Muscle layer of colon (tissue), 2 donors: ENCODE data around the gene EIF2B2.

ENCODE experiments used
- H3K27ac ChIP-seq: one replicate; pipeline ENCODE4 v1.7.0; 2013; ENCODE audit warnings: low read depth, mild to moderate bottlenecking, low read length, moderate library complexity
- H3K27me3 ChIP-seq, 2 donors: one replicate each; pipeline ENCODE4 v1.7.0; 2013; ENCODE audit warnings: low read length in 2 of 2, mild to moderate bottlenecking in 2 of 2; ENCODE audit not compliant: insufficient read depth in 2 of 2, control insufficient read depth in 1 of 2
- H3K36me3 ChIP-seq: one replicate; pipeline ENCODE4 v1.7.0; 2013; ENCODE audit warnings: mild to moderate bottlenecking, low read length; ENCODE audit not compliant: insufficient read depth
- H3K4me1 ChIP-seq: one replicate; pipeline ENCODE4 v1.7.0; 2013; ENCODE audit warnings: mild to moderate bottlenecking, low read length; ENCODE audit not compliant: insufficient read depth
- H3K4me3 ChIP-seq, 2 donors: one replicate each; pipeline ENCODE4 v1.7.0; 2013; ENCODE audit warnings: low read length in 2 of 2, low read depth in 1 of 2, mild to moderate bottlenecking in 1 of 2, moderate library complexity in 1 of 2
- H3K9ac ChIP-seq: one replicate; pipeline ENCODE4 v1.7.0; 2013; ENCODE audit warnings: low read length
- H3K9me3 ChIP-seq: one replicate; pipeline ENCODE4 v1.7.0; 2013; ENCODE audit warnings: mild to moderate bottlenecking, low read length
- donor health status: abdominal sarcoma.
- donor health status: Adenocarcinoma of cecum.

Gene EIF2B2

DNA sequence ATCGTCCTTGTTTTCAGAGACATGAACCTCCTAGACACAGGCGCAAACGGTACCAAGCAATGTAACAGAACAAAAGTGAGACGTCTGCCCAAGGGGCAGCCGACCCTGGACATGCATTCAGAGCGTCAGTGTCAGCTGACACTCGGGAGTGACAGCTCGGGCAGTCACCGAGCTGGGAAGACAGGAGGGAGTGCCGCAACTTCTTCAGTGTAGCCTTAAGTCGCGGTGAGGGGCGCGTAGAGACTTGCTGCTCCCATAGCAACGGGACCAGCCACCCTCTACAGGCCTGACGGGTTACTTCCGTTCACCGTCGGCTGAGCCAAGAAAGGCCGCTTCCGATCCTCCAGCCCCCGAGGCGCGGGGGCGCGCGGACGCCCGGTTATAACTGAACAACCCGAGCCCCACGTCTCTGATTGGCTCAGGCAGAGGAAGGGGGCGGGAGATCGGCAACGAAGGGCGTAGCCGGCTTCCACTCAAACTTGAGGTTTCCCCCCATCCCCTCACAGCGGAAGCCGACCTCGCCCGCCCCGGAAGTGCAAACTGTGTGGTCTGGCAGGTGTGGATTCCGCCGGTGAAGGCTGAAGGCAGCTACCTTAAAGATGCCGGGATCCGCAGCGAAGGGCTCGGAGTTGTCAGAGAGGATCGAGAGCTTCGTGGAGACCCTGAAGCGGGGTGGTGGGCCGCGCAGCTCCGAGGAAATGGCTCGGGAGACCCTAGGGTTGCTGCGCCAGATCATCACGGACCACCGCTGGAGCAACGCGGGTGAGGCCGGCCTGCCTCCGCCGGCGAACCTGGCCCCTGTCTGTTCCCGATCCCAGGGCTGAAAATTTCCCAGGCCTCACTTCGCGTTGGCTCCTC is at the start of gene EIF2B2:
Gene EIF2B2 (plus strand): TSS at position 530 of the 858 bp plus-strand sequence. CDS start 70 bp downstream, at position 600.
- Histone ChIP-seq H3K9ac (peak within 1 kb of the TSS; percentile 87), H3K27me3 (no peaks in the 10 kb centered on the region), H3K9me3 (no peaks in the 10 kb centered on the region), H3K36me3 (peaks cover 23% of the 10 kb centered on the region), H3K27ac (peak within 1 kb of the TSS; percentile 78), H3K4me3 (peak within 1 kb of the TSS; percentile 79 to 98), H3K4me1 (peaks cover 10% of the 10 kb centered on the region)

- Histone ChIP-seq H3K9ac (no peak overlapping the region), H3K4me3 (no peak overlapping the region), H3K36me3 (no peaks in the 10 kb centered on the region), H3K27me3 (peaks cover 0 to 39% of the 10 kb centered on the region in 2 donors), H3K27ac (no peak overlapping the region), H3K4me1 (peaks cover 5% of the 10 kb centered on the region), H3K9me3 (no peaks in the 10 kb centered on the region)
These were observed 49.0 kb upstream of the EIF2B2 start for GRCh38 chr14:74953686-74954085.

GRCh38 chr14:74954232-74954946 is 48.3 kb upstream of the EIF2B2 start:
- peaks cover 5% of the 10 kb centered on the region for H3K4me1 ChIP-seq
- H3K4me3 ChIP-seq, result peak overlapping the region in 1 of 2 donors; percentile 55
- no peaks in the 10 kb centered on the region for H3K9me3 ChIP-seq
- H3K36me3 ChIP-seq, result no peaks in the 10 kb centered on the region
- no peak overlapping the region for H3K27ac ChIP-seq
- no peak overlapping the region for H3K9ac ChIP-seq
- peaks cover 0 to 36% of the 10 kb centered on the region in 2 donors for H3K27me3 ChIP-seq

DNA sequence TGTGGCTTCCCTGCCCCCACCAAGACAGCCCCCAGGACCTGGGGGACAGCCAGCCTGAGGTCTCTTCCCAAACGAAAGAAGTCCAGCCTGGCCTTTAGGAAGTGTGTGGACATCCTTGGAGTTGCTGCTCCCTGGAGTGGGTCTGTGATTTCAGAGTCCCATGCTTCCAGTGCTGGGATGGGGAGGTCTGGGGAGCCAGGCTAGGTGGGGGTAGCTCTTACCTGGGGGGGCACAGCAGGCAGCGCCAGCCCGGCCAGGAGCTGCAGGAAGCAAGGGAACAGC is 47.8 kb upstream of the EIF2B2 start:
- Histone ChIP-seq H3K36me3 (no peaks in the 10 kb centered on the region), H3K27ac (no peak overlapping the region), H3K9me3 (no peaks in the 10 kb centered on the region), H3K27me3 (peaks cover 0 to 31% of the 10 kb centered on the region in 2 donors), H3K4me3 (peak overlapping the region; percentile 41 to 55), H3K4me1 (peaks cover 5% of the 10 kb centered on the region), H3K9ac (no peak overlapping the region)

- H3K4me1 ChIP-seq, result peaks cover 5% of the 10 kb centered on the region
- no peaks in the 10 kb centered on the region for H3K9me3 ChIP-seq
- H3K27ac ChIP-seq, result no peak within 1 kb of the TSS
- H3K27me3 ChIP-seq, result peaks cover 0 to 25% of the 10 kb centered on the region in 2 donors
- no peak within 1 kb of the TSS for H3K9ac ChIP-seq
- H3K4me3 ChIP-seq, result peak within 1 kb of the TSS; percentile 41 to 55
- H3K36me3 ChIP-seq, result no peaks in the 10 kb centered on the region
These were observed 47.3 kb upstream of the EIF2B2 start, which contains the start of gene PGF for GRCh38 chr14:74955229-74956026. PGF (minus strand) TSS chr14:74955597; CDS start chr14:74955242, 355 bp downstream.

- no peaks in the 10 kb centered on the region for H3K9me3 ChIP-seq
- peaks cover 5% of the 10 kb centered on the region for H3K4me1 ChIP-seq
- H3K9ac ChIP-seq, result no peak overlapping the region
- H3K4me3 ChIP-seq, result peak overlapping the region in 1 of 2 donors; percentile 55
- H3K27me3 ChIP-seq, result peaks cover 0 to 21% of the 10 kb centered on the region in 2 donors
- no peak overlapping the region for H3K27ac ChIP-seq
- H3K36me3 ChIP-seq, result no peaks in the 10 kb centered on the region
These were observed 46.8 kb upstream of the EIF2B2 start for GRCh38 chr14:74956027-74956279.

DNA sequence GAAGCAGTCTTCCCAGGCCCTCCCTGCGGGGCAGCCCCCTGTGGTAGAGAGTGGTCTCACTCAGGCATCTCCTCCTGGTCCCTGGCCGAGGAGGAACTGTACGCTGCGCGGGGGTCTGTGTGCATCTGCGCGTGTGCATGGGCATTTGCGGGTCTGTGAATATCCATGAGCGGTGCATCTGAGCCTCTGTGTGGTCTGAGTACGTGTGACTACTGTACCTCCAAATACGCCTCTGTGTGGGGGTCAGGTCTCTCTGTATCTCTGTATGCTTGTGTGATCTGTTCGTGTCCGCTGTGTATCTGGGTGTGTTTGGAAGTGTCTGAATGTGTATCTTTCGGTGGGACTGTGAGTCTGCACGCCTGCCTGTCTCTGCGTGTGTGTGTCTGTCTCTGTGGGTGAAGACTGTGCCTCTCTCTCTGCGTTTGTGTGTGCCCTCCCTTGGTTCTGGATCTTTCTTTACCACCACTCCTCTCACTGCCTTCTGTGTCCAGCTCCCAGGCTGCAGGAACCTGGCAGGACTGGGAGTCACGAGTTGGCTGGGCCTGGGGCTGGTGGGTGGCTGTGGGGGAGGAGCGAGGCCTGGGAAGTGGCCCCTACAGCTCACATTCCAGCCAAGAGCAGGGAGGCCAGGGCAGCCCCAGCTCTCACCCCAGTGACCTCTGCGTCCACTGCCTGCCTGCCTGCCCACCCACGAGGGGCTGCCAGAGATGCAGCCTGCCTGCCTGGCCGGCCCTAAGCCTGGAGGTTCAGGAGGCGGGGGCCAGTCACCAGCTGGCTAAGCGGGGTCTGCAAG is 46.2 kb upstream of the EIF2B2 start:
- Histone ChIP-seq H3K9me3 (no peaks in the 10 kb centered on the region), H3K4me3 (no peak overlapping the region), H3K27ac (no peak overlapping the region), H3K36me3 (no peaks in the 10 kb centered on the region), H3K4me1 (peaks cover 5% of the 10 kb centered on the region), H3K9ac (no peak overlapping the region), H3K27me3 (peaks cover 0 to 20% of the 10 kb centered on the region in 2 donors)

DNA sequence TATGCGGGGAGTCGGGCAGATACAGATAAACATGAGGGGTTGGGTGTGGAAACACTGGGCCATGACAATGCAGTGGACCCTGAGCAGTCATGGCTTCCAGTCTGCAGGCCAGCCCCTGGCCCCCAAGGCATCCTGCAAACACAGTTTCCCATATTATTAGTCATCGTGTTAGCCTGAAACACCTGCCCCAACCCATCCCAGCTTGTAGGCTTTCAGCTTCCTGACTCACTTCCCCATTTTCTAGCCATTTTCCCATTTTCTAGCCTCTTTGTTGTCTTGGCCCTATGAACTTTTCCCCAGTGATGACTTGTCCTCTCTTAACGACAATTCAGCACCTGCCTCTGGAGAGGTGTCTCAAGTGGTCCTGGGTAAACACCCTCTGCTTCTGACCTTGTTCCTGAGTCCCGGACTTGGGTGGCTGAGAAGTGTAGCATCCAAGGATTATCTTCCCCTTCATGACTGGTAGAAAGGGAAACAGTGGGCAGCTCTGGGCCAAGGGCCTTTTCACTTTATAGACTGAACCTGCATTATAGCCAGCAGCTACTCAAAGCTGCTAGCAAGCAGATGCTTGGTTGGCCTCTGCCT is 43.0 kb upstream of the EIF2B2 start:
- H3K9ac ChIP-seq, result no peak overlapping the region
- no peaks in the 10 kb centered on the region for H3K27me3 ChIP-seq
- no peaks in the 10 kb centered on the region for H3K9me3 ChIP-seq
- no peaks in the 10 kb centered on the region for H3K36me3 ChIP-seq
- H3K27ac ChIP-seq, result no peak overlapping the region
- peaks cover 5% of the 10 kb centered on the region for H3K4me1 ChIP-seq
- H3K4me3 ChIP-seq, result no peak overlapping the region

- Histone ChIP-seq H3K4me1 (no peaks in the 10 kb centered on the region), H3K27ac (no peak overlapping the region), H3K36me3 (no peaks in the 10 kb centered on the region), H3K4me3 (no peak overlapping the region), H3K9me3 (no peaks in the 10 kb centered on the region), H3K27me3 (no peaks in the 10 kb centered on the region), H3K9ac (no peak overlapping the region)
These were observed 42.0 kb upstream of the EIF2B2 start for GRCh38 chr14:74960736-74961135.

- Histone ChIP-seq H3K36me3 (no peaks in the 10 kb centered on the region), H3K4me3 (no peak overlapping the region), H3K9me3 (no peaks in the 10 kb centered on the region), H3K9ac (no peak overlapping the region), H3K27ac (no peak overlapping the region), H3K27me3 (no peaks in the 10 kb centered on the region), H3K4me1 (no peaks in the 10 kb centered on the region)
These were observed 41.3 kb upstream of the EIF2B2 start for GRCh38 chr14:74961238-74961911.
